ENCODE results near the gene HOXD3.

HOXD3 gene

DNA sequence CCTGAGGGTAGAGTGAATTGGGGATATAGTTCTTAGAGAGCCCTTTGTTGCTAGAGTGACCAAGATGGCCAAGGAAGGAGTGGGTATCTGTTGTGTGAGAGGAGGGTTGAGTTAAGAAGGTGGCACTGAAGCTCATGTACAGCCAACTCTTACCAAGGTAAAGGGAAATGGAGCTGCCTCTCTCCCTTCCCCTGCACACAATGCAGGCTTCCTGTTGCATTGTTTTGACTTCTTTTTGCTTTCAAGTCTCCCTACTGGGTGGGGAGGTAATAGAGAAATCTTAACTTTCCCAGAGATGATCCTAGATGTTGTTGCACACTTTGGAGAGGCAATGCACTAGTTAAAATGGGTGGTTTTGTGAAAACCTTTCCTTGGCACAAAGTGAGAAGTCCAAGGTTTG lies 55.2 kb downstream of the HOXD3 start:
- DNase-seq (ENCODE audit: low read depth in 2 of 2) = no peak

DNA sequence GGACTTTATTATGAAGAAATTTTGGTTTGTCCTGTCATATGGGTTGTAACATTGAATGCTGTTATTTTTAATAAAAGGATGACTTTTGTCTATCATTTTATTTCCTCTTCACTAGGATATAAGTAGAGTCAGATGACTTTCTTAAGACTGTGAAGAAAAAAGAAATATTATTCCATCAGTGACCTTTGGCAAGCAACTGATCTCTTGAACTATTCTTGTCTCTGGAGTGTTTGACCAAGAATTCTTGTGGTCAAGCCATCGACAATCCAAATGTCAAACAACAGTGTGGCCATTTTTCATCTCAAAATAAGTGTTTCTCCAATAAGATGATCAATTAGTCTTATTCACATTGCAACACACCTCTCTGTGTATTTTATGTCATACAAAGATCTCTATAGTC lies 56.3 kb downstream of the HOXD3 start:
- DNase-seq (ENCODE audit: low read depth in 2 of 2) = no peak

Measured in stimulated activated CD8-positive, alpha-beta memory T cell treated with anti-CD3 and anti-CD28 coated beads, Interleukin-7, amount 100 ng/mL, for 4 hours (primary cell).